KMS-11 (cell line): Measurements from ENCODE around the gene ERMARD.

Experiments
- H2AFZ ChIP-seq: fragments of 200-600 bp; sonication (generic); 2 replicates; pipeline ENCODE4 v1.6.1; 2016; ENCODE audit warnings: antibody characterized with exemption, mixed run types, low read depth
- H3K27ac ChIP-seq: fragments of 200-600 bp; sonication (generic); 2 replicates; pipeline ENCODE4 v1.6.1; 2016; ENCODE audit warnings: mild to moderate bottlenecking, mixed run types
- H3K27me3 ChIP-seq: fragments of 200-600 bp; sonication (generic); 2 replicates; pipeline ENCODE4 v1.6.1; 2017; ENCODE audit warnings: mild to moderate bottlenecking, low read depth, mixed run types, moderate library complexity; ENCODE audit not compliant: insufficient read depth
- H3K36me3 ChIP-seq: fragments of 200-600 bp; sonication (generic); 2 replicates; pipeline ENCODE4 v1.6.1; 2017; ENCODE audit warnings: mild to moderate bottlenecking, mixed run types; ENCODE audit not compliant: insufficient read depth
- H3K4me1 ChIP-seq: fragments of 200-600 bp; sonication (generic); 2 replicates; pipeline ENCODE4 v1.6.1; 2016; ENCODE audit warnings: mild to moderate bottlenecking, low read depth, mixed run types; ENCODE audit not compliant: poor library complexity, severe bottlenecking
- H3K4me2 ChIP-seq: fragments of 200-600 bp; sonication (generic); 2 replicates; pipeline ENCODE4 v1.7.0; 2016; ENCODE audit warnings: mild to moderate bottlenecking, mixed run types
- H3K4me3 ChIP-seq: fragments of 200-600 bp; sonication (generic); IDR thresholded peaks from 2 replicates; pipeline ENCODE4 v1.6.1; 2017; ENCODE audit warnings: low read depth, low read length, mixed read lengths; ENCODE audit not compliant: insufficient read depth
- H3K79me2 ChIP-seq: fragments of 200-600 bp; sonication (generic); 2 replicates; pipeline ENCODE4 v1.6.1; 2016; ENCODE audit warnings: low read depth, mixed run types; ENCODE audit not compliant: insufficient read depth
- H3K9ac ChIP-seq: fragments of 200-600 bp; sonication (generic); 2 replicates; pipeline ENCODE4 v1.6.1; 2016; ENCODE audit warnings: mild to moderate bottlenecking, mixed run types
- H4K20me1 ChIP-seq: fragments of 200-600 bp; sonication (generic); 2 replicates; pipeline ENCODE4 v1.6.1; 2016; ENCODE audit warnings: mild to moderate bottlenecking, mixed run types; ENCODE audit not compliant: insufficient read depth
- CTCF ChIP-seq: fragments of 200-600 bp; sonication (generic); conservative IDR thresholded peaks from 2 replicates; pipeline ENCODE4 v1.6.1; 2017; ENCODE audit warnings: low read depth, mild to moderate bottlenecking, antibody characterized with exemption, low read length, moderate library complexity, mixed read lengths

ERMARD gene

GRCh38 chr6:169811072-169811471 lies 59.6 kb downstream of the ERMARD start:
- Histone ChIP-seq H3K79me2 (no peaks in the 10 kb centered on the region), H3K4me2 (no peak overlapping the region), H3K27me3 (no peaks in the 10 kb centered on the region), H4K20me1 (no peaks in the 10 kb centered on the region), H3K9ac (no peak overlapping the region), H3K27ac (no peak overlapping the region), H3K4me3 (no peak overlapping the region), H2AFZ (no peak overlapping the region), H3K4me1 (peaks cover 15% of the 10 kb centered on the region), H3K36me3 (no peaks in the 10 kb centered on the region)
- no peak for TF ChIP-seq CTCF

GRCh38 chr6:169811521-169812256 lies 60.3 kb downstream of the ERMARD start:
- no peak overlapping the region for H3K9ac ChIP-seq
- H3K79me2 ChIP-seq: no peaks in the 10 kb centered on the region
- no peak overlapping the region for H3K4me3 ChIP-seq
- no peak overlapping the region for H3K4me2 ChIP-seq
- H3K36me3 ChIP-seq: no peaks in the 10 kb centered on the region
- no peaks in the 10 kb centered on the region for H3K27me3 ChIP-seq
- no peak for TF ChIP-seq CTCF
- no peak overlapping the region for H2AFZ ChIP-seq
- no peaks in the 10 kb centered on the region for H4K20me1 ChIP-seq
- H3K4me1 ChIP-seq: peaks cover 10% of the 10 kb centered on the region
- H3K27ac ChIP-seq: no peak overlapping the region

GRCh38 chr6:169812257-169812644 lies 60.8 kb downstream of the ERMARD start:
- Histone ChIP-seq H3K79me2 (no peaks in the 10 kb centered on the region), H3K4me1 (peaks cover 6% of the 10 kb centered on the region), H3K27ac (no peak overlapping the region), H3K4me2 (no peak overlapping the region), H3K36me3 (no peaks in the 10 kb centered on the region), H3K4me3 (no peak overlapping the region), H2AFZ (no peak overlapping the region), H4K20me1 (no peaks in the 10 kb centered on the region), H3K9ac (no peak overlapping the region), H3K27me3 (no peaks in the 10 kb centered on the region)
- TF ChIP-seq CTCF: no peak

- Histone ChIP-seq H3K27me3 (no peaks in the 10 kb centered on the region), H3K4me3 (no peak overlapping the region), H3K36me3 (no peaks in the 10 kb centered on the region), H4K20me1 (no peaks in the 10 kb centered on the region), H3K27ac (no peak overlapping the region), H2AFZ (no peak overlapping the region), H3K79me2 (no peaks in the 10 kb centered on the region), H3K9ac (no peak overlapping the region), H3K4me1 (no peaks in the 10 kb centered on the region), H3K4me2 (no peak overlapping the region)
- no peak for TF ChIP-seq CTCF
Measured at GRCh38 chr6:169813969-169814368, 62.5 kb downstream of the ERMARD start.
